SK-N-SH (cell line): ENCODE measurements around the gene HAUS8. TPM values are rescaled to one million over a fixed set of nuclear protein-coding genes. Genes with fewer than 3 reads are reported as not detected.

ENCODE experiments used
- CTCF ChIA-PET: fragments of 300-600, 350-600 bp; formaldehyde crosslinking; extraction: SDS; loops from one replicate; lab custom pipeline; 2021; lab: Yijun Ruan, JAX
- POLR2A ChIA-PET: fragments of 350-600 bp; sonication (Branson Sonifier 250); formaldehyde crosslinking; extraction: SDS; loops from one replicate; lab custom pipeline; 2020; ENCODE audit warnings: antibody characterized with exemption, inconsistent platforms; lab: Yijun Ruan, JAX
- DNase-seq: peaks from one replicate; pipeline ENCODE4 v3.0.0; 2012
- H2AFZ ChIP-seq: fragments of 200-600 bp; sonication (generic); 2 replicates; pipeline ENCODE4 v1.8.1; 2016; ENCODE audit warnings: antibody characterized with exemption, mild to moderate bottlenecking, low read depth
- H3F3A ChIP-seq: fragments of 200-600 bp; sonication (generic); replicated peaks from 2 replicates; pipeline ENCODE3; 2016; ENCODE audit warnings: antibody characterized with exemption, mild to moderate bottlenecking; ENCODE audit not compliant: insufficient read depth
- H3K27ac ChIP-seq, 2 experiments: fragments of 200-500 bp in 1 of 2; fragments of 200-600 bp in 1 of 2; sonication (Bioruptor generic) in 1 of 2; sonication (generic), shearing (Covaris generic) in 1 of 2; 2 replicates each; pipeline versions ENCODE4 v1.5.1 to v1.6.1; 2014 to 2016; ENCODE audit warnings: low read depth in 2 of 2, inconsistent platforms in 1 of 2, low read length in 1 of 2, mild to moderate bottlenecking in 1 of 2, mixed read lengths in 1 of 2
- H3K27me3 ChIP-seq: fragments of 200-600 bp; sonication (generic), shearing (Covaris generic); 2 replicates; pipeline ENCODE4 v1.6.1; 2016; ENCODE audit warnings: mixed run types; ENCODE audit not compliant: insufficient read depth
- H3K36me3 ChIP-seq, 2 experiments: fragments of 200-500 bp in 1 of 2; fragments of 200-600 bp in 1 of 2; sonication (Bioruptor generic) in 1 of 2; sonication (generic) in 1 of 2; replicated peaks in 1 of 2; 2 replicates each; pipeline versions ENCODE3 to v1.5.1; 2014 to 2016; ENCODE audit warnings: low read length in 1 of 2, mild to moderate bottlenecking in 1 of 2; ENCODE audit not compliant: insufficient read depth in 2 of 2, control insufficient read depth in 1 of 2
- H3K4me1 ChIP-seq, 2 experiments: fragments of 200-500 bp in 1 of 2; fragments of 200-600 bp in 1 of 2; sonication (Bioruptor generic) in 1 of 2; sonication (generic), shearing (Covaris generic) in 1 of 2; 2 replicates each; pipeline versions ENCODE4 v1.5.1 to v1.6.1; 2014 to 2016; ENCODE audit warnings: low read depth in 1 of 2, low read length in 1 of 2, mixed run types in 1 of 2; ENCODE audit not compliant: insufficient read depth in 2 of 2, control insufficient read depth in 1 of 2
- H3K4me2 ChIP-seq: fragments of 200-600 bp; sonication (generic), shearing (Covaris generic); 2 replicates; pipeline ENCODE4 v1.6.1; 2017; ENCODE audit warnings: mixed run types
- H3K4me3 ChIP-seq, 2 experiments: fragments of 200-500 bp in 1 of 2; fragments of 200-600 bp in 1 of 2; sonication (Bioruptor generic) in 1 of 2; sonication (generic), shearing (Covaris generic) in 1 of 2; 2 replicates each; pipeline versions ENCODE4 v1.5.1 to v1.8.1; 2014 to 2016; ENCODE audit warnings: low read depth in 2 of 2, inconsistent platforms in 1 of 2, low read length in 1 of 2, mild to moderate bottlenecking in 1 of 2, mixed read lengths in 1 of 2, moderate library complexity in 1 of 2
- H3K79me2 ChIP-seq: fragments of 200-600 bp; sonication (generic); 2 replicates; pipeline ENCODE4 v1.8.1; 2017; ENCODE audit warnings: mild to moderate bottlenecking; ENCODE audit not compliant: insufficient read depth
- H3K9ac ChIP-seq: fragments of 200-600 bp; sonication (generic); 2 replicates; pipeline ENCODE4 v1.6.1; 2017; ENCODE audit warnings: mixed run types
- H3K9me2 ChIP-seq: fragments of 200-600 bp; sonication (generic); 2 replicates; pipeline ENCODE4 v1.6.1; 2017; ENCODE audit warnings: mixed run types
- H3K9me3 ChIP-seq: fragments of 200-600 bp; sonication (generic); 2 replicates; pipeline ENCODE4 v1.6.1; 2017; ENCODE audit warnings: mixed run types, mild to moderate bottlenecking, moderate library complexity
- H4K20me1 ChIP-seq: fragments of 200-600 bp; sonication (generic); 2 replicates; pipeline ENCODE4 v1.6.1; 2017; ENCODE audit warnings: mild to moderate bottlenecking, mixed run types; ENCODE audit not compliant: insufficient read depth
- EP300 ChIP-seq, 2 experiments: IDR thresholded peaks; 2 replicates each; pipeline versions ENCODE4 v1.4.0 to v1.6.1; 2012; ENCODE audit warnings: borderline replicate concordance in 1 of 2, low read depth in 1 of 2, low read length in 1 of 2
- FOSL2 ChIP-seq: IDR thresholded peaks from 2 replicates; pipeline ENCODE4 v1.4.0; 2012; ENCODE audit warnings: low read depth, mild to moderate bottlenecking, moderate library complexity, borderline replicate concordance
- FOXJ3 ChIP-seq: sonication (generic); formaldehyde crosslinking; IDR thresholded peaks from 2 replicates; pipeline ENCODE4 v1.5.1; 2020; ENCODE audit warnings: mild to moderate bottlenecking, missing genetic modification reagents
- MEF2A ChIP-seq: IDR thresholded peaks from 2 replicates; pipeline ENCODE4 v1.4.0; 2012; ENCODE audit warnings: low read depth, borderline replicate concordance
- RAD21 ChIP-seq: IDR thresholded peaks from 2 replicates; pipeline ENCODE4 v1.6.1; 2012; ENCODE audit warnings: mild to moderate bottlenecking, low read length
- SIN3A ChIP-seq: IDR thresholded peaks from 2 replicates; pipeline ENCODE4 v1.6.1; 2012; ENCODE audit warnings: low read depth, mild to moderate bottlenecking, low read length, moderate library complexity, borderline replicate concordance
- TAF1 ChIP-seq: IDR thresholded peaks from 2 replicates; pipeline ENCODE4 v1.6.1; 2012; ENCODE audit warnings: low read depth, mild to moderate bottlenecking, low read length, moderate library complexity, borderline replicate concordance
- TEAD4 ChIP-seq: IDR thresholded peaks from 2 replicates; pipeline ENCODE4 v1.4.0; 2012; ENCODE audit warnings: mild to moderate bottlenecking, borderline replicate concordance; ENCODE audit not compliant: insufficient read depth
- USF1 ChIP-seq: IDR thresholded peaks from 2 replicates; pipeline ENCODE4 v1.4.0; 2012; ENCODE audit warnings: low read depth, borderline replicate concordance
- WGBS: methylation state at CpG from one replicate; pipeline ENCODE4 v1.1.6; 2017; ENCODE audit warnings: low lambda C conversion rate; 5-methylcytosine and 5-hydroxymethylcytosine counted together
- polyA plus RNA-seq, 3 experiments: library from polyadenylated mRNA; depleted of rRNA; stranded (reverse); fragments of >200 nt; gene quantifications; 2 replicates each; pipeline ENCODE4 v1.2.3, GENCODE V29; 2012
- TF ChIP-seq, protein P1 (sequence below): fragments of 150-350 bp; IDR thresholded peaks from 2 replicates; pipeline ENCODE4 v1.6.1; 2016; ENCODE audit warnings: mild to moderate bottlenecking, low read depth, low read length

The HAUS8 gene
- polyA plus RNA-seq, 1 of the 3 experiments (the other 2 are of a cell fraction), result 9.6 TPM

DNA sequence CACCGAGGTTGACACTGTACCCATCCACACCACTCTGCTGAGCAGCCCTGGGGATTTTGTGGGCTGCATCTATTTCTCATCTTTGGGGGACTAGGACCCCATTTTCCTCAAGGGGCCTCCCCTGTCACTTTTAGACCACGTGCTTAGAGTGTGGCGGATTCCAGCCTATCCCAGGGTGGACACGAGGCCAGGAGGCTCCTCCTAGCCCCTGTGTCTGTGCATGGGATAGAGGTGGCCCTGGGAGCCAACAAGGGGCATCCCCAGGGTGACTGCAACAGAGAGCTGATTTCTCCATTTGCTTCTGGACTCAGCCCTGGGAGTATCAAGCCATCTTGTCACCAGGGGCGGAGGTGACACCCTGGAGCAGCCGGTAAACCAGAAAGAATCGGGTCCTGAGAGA, 72.8 kb downstream of the HAUS8 start:
- Histone ChIP-seq H3K27ac (no peak overlapping the region), H3K4me1 (no peaks in the 10 kb centered on the region), H3F3A (no peaks in the 10 kb centered on the region), H3K4me2 (no peak overlapping the region), H3K79me2 (no peaks in the 10 kb centered on the region), H3K9me2 (no peaks in the 10 kb centered on the region), H2AFZ (no peak overlapping the region), H4K20me1 (no peaks in the 10 kb centered on the region), H3K4me3 (no peak overlapping the region), H3K9ac (no peak overlapping the region), H3K36me3 (no peaks in the 10 kb centered on the region), H3K9me3 (no peaks in the 10 kb centered on the region), H3K27me3 (peaks cover 34% of the 10 kb centered on the region; the same call in 1 of the 2 replicates)
- ChIA-PET POLR2A (no interaction called here), CTCF (no interaction called here)
- no peak for TF ChIP-seq USF1
- TF ChIP-seq, protein P1, sequence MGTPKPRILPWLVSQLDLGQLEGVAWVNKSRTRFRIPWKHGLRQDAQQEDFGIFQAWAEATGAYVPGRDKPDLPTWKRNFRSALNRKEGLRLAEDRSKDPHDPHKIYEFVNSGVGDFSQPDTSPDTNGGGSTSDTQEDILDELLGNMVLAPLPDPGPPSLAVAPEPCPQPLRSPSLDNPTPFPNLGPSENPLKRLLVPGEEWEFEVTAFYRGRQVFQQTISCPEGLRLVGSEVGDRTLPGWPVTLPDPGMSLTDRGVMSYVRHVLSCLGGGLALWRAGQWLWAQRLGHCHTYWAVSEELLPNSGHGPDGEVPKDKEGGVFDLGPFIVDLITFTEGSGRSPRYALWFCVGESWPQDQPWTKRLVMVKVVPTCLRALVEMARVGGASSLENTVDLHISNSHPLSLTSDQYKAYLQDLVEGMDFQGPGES, result no peak
- no peak for TF ChIP-seq RAD21
- no peak for TF ChIP-seq TAF1
- no peak for TF ChIP-seq TEAD4
- TF ChIP-seq EP300 (IDR thresholded peaks at IDR 0.05; ENCODE audit: borderline replicate concordance in 1 of 2, low read depth in 1 of 2, low read length in 1 of 2), result no peak
- TF ChIP-seq FOSL2, result no peak
- TF ChIP-seq SIN3A, result no peak
- TF ChIP-seq FOXJ3 (CRISPR knock-in tag), result no peak
- no peak for DNase-seq
- 8% methylated on average over 7 of the region's 7 CpGs for WGBS

DNA sequence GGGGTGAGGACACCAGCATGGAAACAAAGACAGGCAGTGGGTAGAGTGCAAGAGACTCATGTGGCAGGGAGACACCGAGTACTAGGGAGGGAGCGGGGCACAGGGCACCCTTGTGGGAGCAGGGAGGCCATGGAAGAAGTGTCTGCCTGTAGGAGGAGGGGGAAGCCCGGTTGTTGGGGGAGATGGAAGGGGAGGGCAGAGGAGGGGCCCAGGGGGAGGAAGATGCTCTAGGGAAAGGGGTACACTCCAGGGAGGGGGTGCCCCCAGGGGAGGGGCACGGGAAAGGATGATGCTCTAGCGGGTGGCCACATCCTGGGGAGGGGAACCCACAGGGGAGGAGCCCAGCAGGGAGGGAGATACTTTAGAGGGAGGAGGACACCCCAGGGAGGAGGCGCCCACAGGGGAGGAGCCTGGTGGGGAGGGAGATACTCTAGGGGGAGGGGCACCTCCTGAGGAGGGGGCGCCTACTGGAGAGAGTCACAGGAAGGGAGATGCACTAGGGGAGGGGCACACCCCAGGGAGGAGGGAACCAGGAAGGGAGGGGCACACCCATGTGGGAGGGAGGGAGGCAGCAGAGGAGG, 73.6 kb downstream of the HAUS8 start:
- H3K79me2 ChIP-seq, result no peaks in the 10 kb centered on the region
- H3K9me2 ChIP-seq, result no peaks in the 10 kb centered on the region
- TF ChIP-seq MEF2A, result no peak
- TF ChIP-seq, all 33 proteins: peak for 0
- WGBS, result 2% methylated on average over 7 of the region's 7 CpGs
- no peaks in the 10 kb centered on the region for H3K9me3 ChIP-seq
- H3F3A ChIP-seq, result no peaks in the 10 kb centered on the region
- no peak for DNase-seq
- H3K4me3 ChIP-seq, result no peak overlapping the region
- no peaks in the 10 kb centered on the region for H3K4me1 ChIP-seq
- no peaks in the 10 kb centered on the region for H4K20me1 ChIP-seq
- H2AFZ ChIP-seq, result no peak overlapping the region
- no peak overlapping the region for H3K27ac ChIP-seq
- no peak overlapping the region for H3K9ac ChIP-seq
- POLR2A ChIA-PET, result no interaction called here
- peaks cover 31% of the 10 kb centered on the region; the same call in 1 of the 2 replicates for H3K27me3 ChIP-seq
- CTCF ChIA-PET, result no interaction called here
- H3K36me3 ChIP-seq, result no peaks in the 10 kb centered on the region
- no peak overlapping the region for H3K4me2 ChIP-seq

Other genes with a start within 250 kb of the HAUS8 start
- 29.7 and 31.2 TPM in 2 replicates for gene SIN3B, start 246.1 kb downstream of the HAUS8 start, polyA plus RNA-seq (2012; rRNA removed)
- not detected in 2 replicates for gene F2RL3, start 186.5 kb downstream of the HAUS8 start, polyA plus RNA-seq (2012; rRNA removed)
- gene CPAMD8, start 48.6 kb downstream of the HAUS8 start, polyA plus RNA-seq (2012; rRNA removed), result 1.0 and 1.2 TPM in 2 replicates
- gene MYO9B, start 325 bp upstream of the HAUS8 start, polyA plus RNA-seq (2012; rRNA removed), result 28.4 and 37.6 TPM in 2 replicates
- gene USE1, start 139.9 kb upstream of the HAUS8 start, polyA plus RNA-seq (2012; rRNA removed), result 63.9 and 81.8 TPM in 2 replicates
- gene OCEL1, start 150.8 kb upstream of the HAUS8 start, polyA plus RNA-seq (2012; rRNA removed), result 9.1 and 9.8 TPM in 2 replicates
- gene NR2F6, start 170.5 kb upstream of the HAUS8 start, polyA plus RNA-seq (2012; rRNA removed), result 31.7 and 37.3 TPM in 2 replicates
- gene USHBP1, start 189.3 kb upstream of the HAUS8 start, polyA plus RNA-seq (2012; rRNA removed), result 0.03 and 0.05 TPM in 2 replicates
- 192 TPM in 2 replicates for gene BABAM1, start 192.0 kb upstream of the HAUS8 start, polyA plus RNA-seq (2012; rRNA removed)
- 2.2 and 2.6 TPM in 2 replicates for gene ANKLE1, start 206.4 kb upstream of the HAUS8 start, polyA plus RNA-seq (2012; rRNA removed)
- 10.6 and 11.1 TPM in 2 replicates for gene ABHD8, start 228.0 kb upstream of the HAUS8 start, polyA plus RNA-seq (2012; rRNA removed)
- gene MRPL34, start 230.4 kb upstream of the HAUS8 start, polyA plus RNA-seq (2012; rRNA removed), result 61.4 and 72.9 TPM in 2 replicates
- 112 and 135 TPM in 2 replicates for gene DDA1, start 234.1 kb upstream of the HAUS8 start, polyA plus RNA-seq (2012; rRNA removed)